Midbrain (tissue), 1 donor: ENCODE measurements around the gene TGIF2.
"Not testable (repeated sequence)": the region's sequence is repeated elsewhere in the genome, so short reads cannot be mapped to it uniquely, and the experiment has no call there.

Experiments used
- DNase-seq: peaks from one replicate; lab custom pipeline; 2025; lab: John Stamatoyannopoulos, UW

TGIF2 gene

GRCh38 chr20:36614781-36615557, 41.6 kb downstream of the TGIF2 start:
- DNase-seq, result no peak

DNA sequence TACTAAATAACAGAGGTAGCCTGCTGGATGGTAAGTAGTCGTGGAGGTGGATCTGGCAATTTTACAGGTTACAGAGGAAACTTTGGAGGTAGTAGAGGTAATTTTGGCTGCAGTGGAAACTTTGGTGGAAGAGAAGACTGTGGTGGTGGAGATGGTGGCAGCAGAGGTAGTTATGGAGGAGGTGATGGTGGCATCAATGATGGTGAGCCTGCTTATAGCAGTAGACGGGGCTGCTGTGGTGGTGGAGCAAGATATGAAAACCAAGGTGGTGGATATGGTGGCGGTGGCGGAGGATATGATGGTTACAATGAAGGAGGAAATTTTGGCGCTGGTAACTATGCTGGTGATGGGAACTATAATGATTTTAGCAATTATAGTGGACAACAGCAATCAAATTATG, 47.5 kb downstream of the TGIF2 start:
- DNase-seq, result no peak

GRCh38 chr20:36623444-36623843, 50.0 kb downstream of the TGIF2 start:
- DNase-seq, result no peak

- DNase-seq, result no peak
Measured at GRCh38 chr20:36624068-36624943, 50.9 kb downstream of the TGIF2 start.

DNA sequence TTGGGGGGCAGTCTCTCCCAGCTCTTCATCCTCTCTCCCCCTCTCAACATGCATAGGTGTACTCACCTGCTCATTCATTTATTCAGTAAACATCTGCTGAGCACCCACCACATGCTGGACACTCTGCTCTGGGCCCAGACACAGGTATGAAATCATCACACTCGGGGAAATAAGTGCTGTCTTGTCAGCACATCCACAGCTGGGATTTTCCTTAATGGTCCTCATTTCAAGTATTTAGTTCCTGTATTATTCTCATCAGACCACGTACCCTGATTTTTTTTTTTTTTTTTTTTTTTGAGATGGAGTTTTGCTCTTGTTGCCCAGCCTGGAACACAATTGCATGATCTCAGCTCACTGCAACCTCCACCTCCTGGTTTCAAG, 51.5 kb downstream of the TGIF2 start:
- DNase-seq, result no peak

DNA sequence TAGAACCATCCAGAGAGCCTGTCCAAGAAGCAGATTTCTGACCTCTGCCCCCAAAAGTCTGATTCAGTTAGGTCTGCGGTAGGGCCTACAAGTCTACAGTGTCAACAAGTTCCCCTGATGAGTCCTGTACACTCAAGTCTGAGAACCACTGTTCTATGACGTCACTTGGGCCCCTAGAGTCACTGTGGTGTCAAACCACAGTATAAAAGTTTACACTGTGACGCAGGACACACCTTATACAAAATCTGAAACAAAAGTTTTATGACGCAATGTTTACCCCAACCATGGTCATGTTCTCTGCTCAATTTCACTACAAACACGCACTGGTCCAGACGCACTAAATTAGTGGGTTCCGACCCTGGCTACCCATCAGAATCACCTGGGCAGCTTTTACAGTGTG, 54.7 kb downstream of the TGIF2 start:
- DNase-seq, result no peak

DNA sequence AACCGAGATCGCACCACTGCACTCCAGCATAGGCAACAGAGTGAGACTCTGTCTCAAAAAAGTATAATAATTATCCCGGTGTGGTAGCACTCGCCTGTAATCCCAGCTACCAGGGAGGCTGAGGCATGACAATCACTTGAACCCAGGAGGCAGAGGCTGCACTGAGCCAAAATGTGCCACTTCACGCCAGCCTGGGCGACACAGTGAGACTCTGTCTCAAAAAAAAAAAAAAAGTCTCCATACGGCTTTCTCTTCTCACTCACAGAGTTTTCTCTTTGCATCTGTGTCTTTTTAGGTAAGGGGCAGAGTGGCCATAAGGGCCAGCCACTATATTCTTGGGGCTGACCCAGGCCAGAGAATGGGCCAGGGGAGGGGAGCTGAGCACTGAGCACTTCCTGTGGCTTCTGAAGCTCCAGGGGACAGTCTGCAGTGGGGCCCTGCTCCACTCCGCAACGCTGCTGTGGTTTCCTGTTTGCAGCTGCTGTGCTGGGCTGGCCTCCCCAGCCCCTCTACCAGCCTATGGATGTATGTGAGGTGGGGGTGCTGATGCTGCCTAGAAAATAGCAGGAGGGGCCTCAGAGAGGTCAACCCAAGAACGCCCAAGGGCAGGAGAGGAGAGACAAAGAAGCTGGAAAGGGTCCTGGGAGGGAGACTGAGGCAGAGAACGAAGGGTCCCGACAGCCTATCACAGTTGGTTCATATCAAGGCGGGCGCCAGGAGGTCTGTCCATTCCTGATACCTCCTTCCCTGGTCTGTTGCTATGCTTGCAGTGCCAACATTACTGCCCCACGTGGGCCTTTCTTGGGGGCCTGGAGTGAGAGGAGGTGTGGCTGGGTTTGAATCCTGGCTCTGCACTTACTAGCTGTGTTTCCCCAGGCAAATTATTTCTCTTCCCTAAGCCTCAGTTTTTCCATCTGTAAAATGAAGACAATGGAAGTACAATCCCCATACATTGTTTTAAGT, 56.6 kb downstream of the TGIF2 start:
- no peak for DNase-seq

DNA sequence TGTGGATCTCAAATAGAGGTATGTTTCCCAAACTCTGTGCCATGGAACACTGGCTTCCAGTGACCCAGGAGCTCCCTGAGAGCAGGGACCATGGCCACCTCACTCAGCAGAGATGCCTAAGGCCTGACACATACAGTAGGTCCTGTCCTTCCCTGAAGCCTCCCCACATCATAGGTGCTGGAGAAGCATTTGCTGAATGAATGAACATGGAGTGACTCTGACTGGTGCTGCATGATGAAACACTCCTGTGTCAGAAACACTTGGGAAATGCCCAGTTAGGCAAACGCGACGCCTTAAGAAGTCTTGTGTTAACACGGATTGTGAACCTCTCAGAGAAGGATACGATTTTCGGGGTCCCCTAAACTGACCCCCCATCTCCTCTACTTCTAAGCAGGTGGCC, 58.2 kb downstream of the TGIF2 start:
- no peak for DNase-seq

- no peak for DNase-seq
Measured at GRCh38 chr20:36632147-36632486, 58.7 kb downstream of the TGIF2 start.

GRCh38 chr20:36632487-36633284, 59.3 kb downstream of the TGIF2 start:
- DNase-seq, result no peak

GRCh38 chr20:36633285-36633772, 59.9 kb downstream of the TGIF2 start:
- DNase-seq, result no peak

DNA sequence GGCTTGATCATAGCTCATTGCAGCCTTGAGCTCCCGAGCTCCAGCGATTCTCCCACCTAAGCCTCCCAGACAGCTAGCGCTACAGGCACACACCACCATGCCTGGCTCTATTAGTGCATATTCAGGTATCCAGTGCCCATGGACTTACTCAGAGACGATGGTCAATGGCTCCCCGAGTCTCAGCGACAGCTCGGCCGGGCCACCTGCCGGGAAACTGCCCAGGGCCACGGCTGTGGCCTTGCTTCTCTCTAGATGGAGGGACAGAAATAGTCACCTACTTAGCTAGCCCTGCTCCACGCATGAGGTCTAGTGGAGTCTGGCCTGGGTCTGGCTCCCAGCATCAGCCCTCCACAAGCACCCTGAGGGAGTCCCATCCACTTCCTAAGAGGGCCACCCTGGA, 60.9 kb downstream of the TGIF2 start:
- no peak for DNase-seq

- not testable (repeated sequence) for DNase-seq
Measured at GRCh38 chr20:36638876-36639400, 65.5 kb downstream of the TGIF2 start.

- no peak for DNase-seq
Measured at GRCh38 chr20:36641506-36641843, 68.1 kb downstream of the TGIF2 start.

DNA sequence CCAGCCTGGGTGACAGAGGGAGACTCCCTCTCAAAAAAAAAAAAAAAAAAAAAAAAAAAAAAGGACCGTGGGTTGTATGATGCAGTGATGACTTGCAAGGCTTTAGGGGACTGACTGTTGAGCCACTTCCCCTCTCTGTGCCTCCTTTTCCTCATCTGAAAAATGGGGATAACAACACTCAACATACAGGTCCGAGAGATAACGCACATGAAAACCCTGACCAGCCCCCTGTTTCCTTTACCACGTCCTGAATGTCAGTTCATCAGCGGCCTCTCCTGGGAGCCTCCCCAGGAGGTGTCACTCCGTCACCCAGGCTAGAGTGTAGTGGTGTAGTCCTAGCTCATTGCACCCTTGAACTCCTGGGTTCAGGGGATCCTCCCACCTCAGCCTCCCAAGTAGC, 68.7 kb downstream of the TGIF2 start:
- DNase-seq, result no peak
